Upper lobe of left lung (tissue), 6 donors: Measurements from ENCODE around the gene DCAF8L1. TPM values are rescaled to one million over a fixed set of nuclear protein-coding genes. Genes with fewer than 3 reads are reported as not detected.

Experiments used
- ATAC-seq, 2 donors: fragments of 200-7000 bp; cut with Tn5 transposase; one replicate each; pipeline ENCODE4 v1.9.1; 2022; ENCODE audit warnings: mild to moderate bottlenecking in 2 of 2, moderate library complexity in 2 of 2; ENCODE audit not compliant: low FRiP score in 2 of 2
- DNase-seq, 2 donors: peaks; one replicate each; pipeline ENCODE4 v3.0.0-alpha.2; 2019 to 2020
- H3K27ac ChIP-seq, 4 donors: fragments of 200-600 bp; sonication (generic); one replicate each; pipeline ENCODE4 v1.5.1; 2016 to 2019
- H3K27me3 ChIP-seq, 4 donors: fragments of 200-600 bp; sonication (generic); one replicate each; pipeline ENCODE4 v1.5.1; 2017 to 2019
- H3K36me3 ChIP-seq, 4 donors: fragments of 200-600 bp; sonication (generic); one replicate each; pipeline ENCODE4 v1.5.1; 2016 to 2019
- H3K4me1 ChIP-seq, 4 donors: fragments of 200-600 bp; sonication (generic); one replicate each; pipeline ENCODE4 v1.5.1; 2018 to 2019
- H3K4me3 ChIP-seq, 4 donors: fragments of 200-600 bp; sonication (generic); one replicate each; pipeline ENCODE4 v1.5.1; 2017 to 2019; ENCODE audit warnings: mild to moderate bottlenecking in 2 of 4, moderate library complexity in 1 of 4
- H3K9me3 ChIP-seq, 4 donors: fragments of 200-600 bp; sonication (generic); one replicate each; pipeline ENCODE4 v1.5.1; 2018 to 2019
- EP300 ChIP-seq, 4 donors: sonication (generic); formaldehyde crosslinking; IDR thresholded peaks; one replicate each; pipeline ENCODE4 v1.5.1; 2017; ENCODE audit warnings: antibody characterized with exemption in 4 of 4, control low read depth in 2 of 4
- POLR2A ChIP-seq, 4 donors: fragments of 450-650 bp; IDR thresholded peaks; one replicate each; pipeline ENCODE4 v1.5.1; 2016 to 2017; ENCODE audit warnings: antibody characterized with exemption in 4 of 4, mild to moderate bottlenecking in 2 of 4
- POLR2AphosphoS5 ChIP-seq, 2 donors: sonication (generic); formaldehyde crosslinking; IDR thresholded peaks; one replicate each; pipeline ENCODE4 v1.5.1; 2017; ENCODE audit warnings: antibody characterized with exemption in 2 of 2
- WGBS, 2 donors: methylation state at CpG; one replicate each; pipeline ENCODE4 v1.1.5; 2017 to 2018; 5-methylcytosine and 5-hydroxymethylcytosine counted together
- total RNA-seq, 6 donors: library from RNA; depleted of rRNA in 4 of 6; stranded (reverse); fragments of >200 nt in 4 of 6; gene quantifications; one replicate each; pipeline versions ENCODE4 v1.1.0 to v1.2.1, GENCODE V29; 2016 to 2021
- TF ChIP-seq, protein P1 (sequence below), 6 experiments: fragments of 450-650 bp in 4 of 6; fragments of 200-600 bp in 2 of 6; sonication (generic) in 2 of 6; IDR thresholded peaks; one replicate each; pipeline ENCODE4 v1.5.1; 2016 to 2019; ENCODE audit warnings: antibody characterized with exemption in 6 of 6
- donor health status: DM: no; HTN: no; CAD: no; lungs with moderate emphysema.
- donor health status: DM: no; HTN: yes; CAD: no; lungs with severe emphysema.

The DCAF8L1 gene
- not detected for total RNA-seq

DNA sequence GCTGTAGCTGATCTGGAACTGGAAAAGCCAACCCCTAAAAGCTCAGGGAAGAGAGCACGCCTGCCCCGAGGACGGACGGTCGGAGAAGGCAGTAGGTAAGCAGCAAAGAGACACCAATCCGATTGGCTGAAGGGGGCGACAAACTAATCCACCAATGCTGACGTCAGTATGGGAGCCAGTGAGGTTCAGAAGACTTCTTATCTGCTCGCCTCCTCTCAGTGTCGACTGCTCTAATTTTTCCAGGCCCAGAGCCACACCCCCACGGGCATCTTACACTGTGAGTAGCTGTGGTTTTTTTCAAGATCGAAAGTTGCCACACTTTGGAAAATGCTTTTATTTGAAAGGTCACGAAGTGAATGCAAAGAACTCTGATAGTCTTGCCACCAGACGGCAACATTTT lies at the start of gene DCAF8L1:
Gene DCAF8L1 (minus strand): TSS at position 101 of the 400 bp plus-strand sequence. CDS start 115 bp downstream, outside the sequence.
- DNase-seq (no peak), ATAC-seq (no peak)
- H3K4me3 ChIP-seq: no peak within 1 kb of the TSS
- no peaks in the 10 kb centered on the region for H3K27me3 ChIP-seq
- no peaks in the 10 kb centered on the region for H3K36me3 ChIP-seq
- no peaks in the 10 kb centered on the region for H3K9me3 ChIP-seq
- H3K27ac ChIP-seq: no peak within 1 kb of the TSS
- 89 to 93% methylated on average over 14 of the region's 14 CpGs for WGBS, 2 donors
- H3K4me1 ChIP-seq: no peaks in the 10 kb centered on the region
- no peak for TF ChIP-seq POLR2AphosphoS5 (IDR thresholded peaks at IDR 0.05)
- no peak for TF ChIP-seq POLR2A (IDR thresholded peaks at IDR 0.05)

DNA sequence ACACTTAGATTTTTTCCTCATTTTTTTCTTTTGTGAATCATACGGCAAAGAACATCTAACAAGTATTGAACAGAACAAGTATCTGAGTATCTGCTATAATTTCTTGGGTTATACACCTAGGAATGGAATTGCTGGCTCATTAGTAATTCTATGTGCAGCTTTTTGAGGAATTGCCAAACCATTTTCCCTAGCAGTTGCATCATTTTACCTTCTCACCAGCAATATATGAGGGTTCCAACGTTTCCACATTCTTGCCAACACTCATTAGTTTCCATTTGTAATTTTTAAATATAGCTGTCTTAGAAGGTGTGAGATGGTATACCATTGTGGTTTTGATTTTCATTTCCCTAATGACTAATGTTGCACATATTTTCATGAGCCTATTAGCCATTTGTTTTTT lies 41.1 kb upstream of the DCAF8L1 start:
- Histone ChIP-seq H3K4me1 (no peaks in the 10 kb centered on the region), H3K36me3 (no peaks in the 10 kb centered on the region), H3K9me3 (no peaks in the 10 kb centered on the region), H3K27me3 (no peaks in the 10 kb centered on the region), H3K27ac (no peak overlapping the region), H3K4me3 (no peak overlapping the region)
- TF ChIP-seq EP300 (IDR thresholded peaks at IDR 0.05): no peak
- no peak for TF ChIP-seq POLR2A (IDR thresholded peaks at IDR 0.05)
- no peak for TF ChIP-seq POLR2AphosphoS5 (IDR thresholded peaks at IDR 0.05)
- TF ChIP-seq, protein P1, sequence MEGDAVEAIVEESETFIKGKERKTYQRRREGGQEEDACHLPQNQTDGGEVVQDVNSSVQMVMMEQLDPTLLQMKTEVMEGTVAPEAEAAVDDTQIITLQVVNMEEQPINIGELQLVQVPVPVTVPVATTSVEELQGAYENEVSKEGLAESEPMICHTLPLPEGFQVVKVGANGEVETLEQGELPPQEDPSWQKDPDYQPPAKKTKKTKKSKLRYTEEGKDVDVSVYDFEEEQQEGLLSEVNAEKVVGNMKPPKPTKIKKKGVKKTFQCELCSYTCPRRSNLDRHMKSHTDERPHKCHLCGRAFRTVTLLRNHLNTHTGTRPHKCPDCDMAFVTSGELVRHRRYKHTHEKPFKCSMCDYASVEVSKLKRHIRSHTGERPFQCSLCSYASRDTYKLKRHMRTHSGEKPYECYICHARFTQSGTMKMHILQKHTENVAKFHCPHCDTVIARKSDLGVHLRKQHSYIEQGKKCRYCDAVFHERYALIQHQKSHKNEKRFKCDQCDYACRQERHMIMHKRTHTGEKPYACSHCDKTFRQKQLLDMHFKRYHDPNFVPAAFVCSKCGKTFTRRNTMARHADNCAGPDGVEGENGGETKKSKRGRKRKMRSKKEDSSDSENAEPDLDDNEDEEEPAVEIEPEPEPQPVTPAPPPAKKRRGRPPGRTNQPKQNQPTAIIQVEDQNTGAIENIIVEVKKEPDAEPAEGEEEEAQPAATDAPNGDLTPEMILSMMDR (IDR thresholded peaks at IDR 0.05): no peak
- WGBS, 2 donors: 58 to 81% methylated on average over 2 of the region's 2 CpGs
- no peak for ATAC-seq
- DNase-seq: no peak

DNA sequence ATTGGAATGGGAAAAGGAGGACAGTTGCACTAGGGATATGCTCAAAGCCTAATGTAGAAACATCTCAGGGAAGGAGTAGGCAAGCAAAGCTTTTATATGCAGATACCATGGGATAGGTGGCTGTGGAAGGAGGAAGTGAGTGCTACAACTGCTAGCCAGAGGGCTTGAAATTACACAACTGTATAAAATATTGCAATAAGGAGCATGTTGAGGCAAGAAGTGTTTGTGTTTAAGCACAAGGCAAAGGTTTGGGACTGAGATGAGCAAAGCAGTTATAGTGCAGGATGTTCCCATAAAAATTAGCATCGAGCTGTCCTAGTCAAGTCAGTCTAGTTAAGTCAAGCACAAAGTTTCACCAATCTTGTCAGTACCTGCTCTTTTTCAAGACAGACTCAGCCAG lies 35.6 kb upstream of the DCAF8L1 start:
- DNase-seq (no peak), ATAC-seq (no peak)
- Histone ChIP-seq H3K4me1 (no peaks in the 10 kb centered on the region), H3K36me3 (no peaks in the 10 kb centered on the region), H3K4me3 (no peak overlapping the region), H3K27me3 (no peaks in the 10 kb centered on the region), H3K9me3 (no peaks in the 10 kb centered on the region), H3K27ac (no peak overlapping the region)
- WGBS, 2 donors: 72 to 75% methylated on average over 1 of the region's 1 CpG
- TF ChIP-seq POLR2AphosphoS5 (IDR thresholded peaks at IDR 0.05): no peak
- TF ChIP-seq, protein P1 (IDR thresholded peaks at IDR 0.05): no peak
- no peak for TF ChIP-seq POLR2A (IDR thresholded peaks at IDR 0.05)
- TF ChIP-seq EP300 (IDR thresholded peaks at IDR 0.05): no peak

DNA sequence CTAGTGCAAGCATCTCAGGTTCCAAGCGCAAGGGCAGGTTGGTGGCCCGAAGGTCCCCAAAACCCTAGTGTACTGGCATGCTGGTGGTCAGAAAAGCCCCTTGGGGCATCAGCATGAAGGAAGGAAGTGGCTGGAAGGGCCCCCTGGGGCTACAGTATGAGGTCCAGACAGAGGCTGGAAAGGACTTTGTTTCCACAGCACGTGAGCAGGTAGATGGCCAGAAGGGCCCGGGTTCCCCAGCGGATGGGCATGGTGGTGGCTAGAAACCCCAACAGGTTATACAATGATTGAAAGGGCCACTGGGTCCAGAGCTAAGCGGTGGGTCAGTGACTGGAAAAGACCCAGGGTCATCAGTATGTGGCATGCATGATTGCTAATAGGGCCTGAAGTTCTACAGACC lies 34.7 kb upstream of the DCAF8L1 start:
- Histone ChIP-seq H3K36me3 (no peaks in the 10 kb centered on the region), H3K9me3 (no peaks in the 10 kb centered on the region), H3K4me3 (no peak overlapping the region), H3K27ac (no peak overlapping the region), H3K4me1 (no peaks in the 10 kb centered on the region), H3K27me3 (no peaks in the 10 kb centered on the region)
- DNase-seq: no peak
- TF ChIP-seq EP300 (IDR thresholded peaks at IDR 0.05): no peak
- WGBS, 2 donors: 81 to 85% methylated on average over 4 to 6 of the region's 6 CpGs
- peak in 1 of 2 donors; percentile 34 for ATAC-seq

DNA sequence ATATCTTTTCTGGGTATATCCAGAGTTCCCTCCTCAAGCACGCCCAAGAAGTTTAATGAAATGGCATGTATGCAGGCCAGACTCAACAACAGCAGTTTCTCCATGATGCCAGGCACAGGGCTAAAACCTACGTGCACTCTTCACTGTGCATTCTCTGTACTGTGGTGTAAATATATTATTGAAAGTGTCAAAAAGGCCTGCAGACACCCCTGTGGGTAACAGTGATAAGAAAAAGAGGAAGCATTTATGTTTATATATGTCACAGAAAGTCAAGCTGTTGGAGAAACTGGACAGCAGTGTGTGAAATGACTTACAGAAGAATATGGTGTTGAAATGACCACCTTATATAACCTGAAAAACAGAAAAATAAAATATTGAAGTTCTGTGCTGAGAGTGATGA lies 29.6 kb upstream of the DCAF8L1 start:
- Histone ChIP-seq H3K27me3 (no peaks in the 10 kb centered on the region), H3K4me3 (no peak overlapping the region), H3K36me3 (no peaks in the 10 kb centered on the region), H3K4me1 (no peaks in the 10 kb centered on the region), H3K27ac (no peak overlapping the region), H3K9me3 (no peaks in the 10 kb centered on the region)
- ATAC-seq (no peak), DNase-seq (no peak)
- WGBS, 2 donors: 32% methylated on average over 2 of the region's 2 CpGs; no CpG with 5 or more reads in 1 of the 2 donors
- TF ChIP-seq POLR2A (IDR thresholded peaks at IDR 0.05): no peak
- no peak for TF ChIP-seq EP300 (IDR thresholded peaks at IDR 0.05)
- TF ChIP-seq, protein P1 (IDR thresholded peaks at IDR 0.05): no peak
- no peak for TF ChIP-seq POLR2AphosphoS5 (IDR thresholded peaks at IDR 0.05)

DNA sequence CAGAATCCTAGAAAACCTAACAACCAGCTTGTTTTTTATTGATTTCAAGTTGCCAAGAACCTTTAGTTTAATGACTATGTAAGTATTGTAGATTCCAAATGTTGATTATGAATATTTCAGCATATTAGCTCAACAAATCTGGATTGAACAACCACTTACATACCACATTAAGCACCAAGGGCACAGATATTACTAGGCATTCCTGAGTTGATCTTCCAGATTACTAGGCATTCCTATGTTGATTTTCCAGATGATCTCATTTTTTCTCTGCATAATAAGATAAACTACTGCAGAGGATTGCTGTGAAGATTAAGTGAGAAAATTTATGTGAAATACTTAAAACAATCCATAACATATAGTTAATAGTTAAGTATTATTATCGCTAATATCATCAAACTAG lies 17.4 kb upstream of the DCAF8L1 start:
- no peaks in the 10 kb centered on the region for H3K27me3 ChIP-seq
- no peak for DNase-seq
- H3K27ac ChIP-seq: no peak overlapping the region
- TF ChIP-seq, protein P1 (IDR thresholded peaks at IDR 0.05): no peak
- TF ChIP-seq POLR2AphosphoS5 (IDR thresholded peaks at IDR 0.05) (no peak), POLR2A (IDR thresholded peaks at IDR 0.05) (no peak), EP300 (IDR thresholded peaks at IDR 0.05) (no peak)
- no peak overlapping the region for H3K4me3 ChIP-seq
- no peaks in the 10 kb centered on the region for H3K9me3 ChIP-seq
- H3K36me3 ChIP-seq: no peaks in the 10 kb centered on the region
- 85 to 91% methylated on average over 1 of the region's 1 CpG for WGBS, 2 donors
- H3K4me1 ChIP-seq: no peaks in the 10 kb centered on the region
- ATAC-seq: no peak
